GM18505 (cell line): Measurements from ENCODE around the gene CRYBG3.

ENCODE experiments used
- ATAC-seq: cut with Tn5 transposase; IDR thresholded peaks from one replicate; pipeline ENCODE4 v1.9.1; 2021; ENCODE audit not compliant: unreplicated experiment
- POLR2A ChIP-seq: IDR thresholded peaks from 4 replicates; pipeline ENCODE4 v1.6.1; 2011; ENCODE audit warnings: borderline replicate concordance; ENCODE audit not compliant: insufficient read depth, insufficient read length; ENCODE audit errors: extremely low read depth

CRYBG3 gene

DNA sequence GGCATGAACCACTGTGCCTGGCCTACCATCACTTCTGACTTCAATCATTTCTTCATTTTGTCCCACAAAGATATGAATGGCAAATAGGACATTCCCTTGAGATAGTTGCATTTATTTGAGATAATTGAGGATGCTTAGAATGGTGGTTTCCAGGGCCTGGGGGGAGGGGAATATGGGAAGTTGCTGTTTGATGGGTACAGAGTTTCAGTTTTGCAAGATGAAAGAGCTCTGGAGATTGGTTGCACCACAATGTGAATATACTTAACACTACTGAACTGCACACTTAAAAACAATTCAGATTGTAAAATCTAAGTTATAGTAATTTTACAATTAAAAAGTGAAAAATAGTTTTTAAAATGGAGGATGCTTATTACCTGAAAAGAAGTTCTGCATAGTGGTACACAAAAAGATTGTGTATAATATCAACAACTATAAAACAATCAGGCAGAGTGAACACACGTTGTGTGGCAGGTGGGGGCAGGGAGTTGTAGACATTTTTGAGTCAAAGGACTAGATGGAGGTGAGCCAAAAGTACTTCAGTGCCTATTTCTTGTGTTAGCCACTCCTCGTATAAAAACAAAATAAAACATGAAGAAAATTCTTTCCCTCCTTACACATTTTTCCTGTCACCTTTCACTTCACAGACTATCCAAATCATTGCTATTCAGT lies 168.9 kb downstream of the CRYBG3 start:
- TF ChIP-seq POLR2A = no peak
- no peak for ATAC-seq

DNA sequence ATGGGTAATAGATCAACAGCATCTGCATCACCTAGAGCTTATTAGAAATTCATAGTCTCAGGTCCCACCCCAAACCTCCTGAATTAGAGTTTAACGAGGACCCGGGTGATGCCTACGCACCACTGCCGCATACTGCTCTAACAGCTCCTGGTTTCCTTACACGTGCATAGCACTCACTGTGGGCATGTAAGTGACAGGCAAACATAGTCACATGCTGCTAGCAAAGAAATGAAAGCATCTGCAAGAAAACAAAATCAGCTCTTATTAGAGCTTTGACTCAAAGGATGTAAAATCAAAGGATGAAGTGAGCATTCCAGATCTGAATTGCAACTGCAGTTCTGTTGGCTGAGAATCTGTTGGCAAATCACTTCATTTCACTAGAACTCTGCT lies 169.5 kb downstream of the CRYBG3 start:
- TF ChIP-seq POLR2A = no peak

DNA sequence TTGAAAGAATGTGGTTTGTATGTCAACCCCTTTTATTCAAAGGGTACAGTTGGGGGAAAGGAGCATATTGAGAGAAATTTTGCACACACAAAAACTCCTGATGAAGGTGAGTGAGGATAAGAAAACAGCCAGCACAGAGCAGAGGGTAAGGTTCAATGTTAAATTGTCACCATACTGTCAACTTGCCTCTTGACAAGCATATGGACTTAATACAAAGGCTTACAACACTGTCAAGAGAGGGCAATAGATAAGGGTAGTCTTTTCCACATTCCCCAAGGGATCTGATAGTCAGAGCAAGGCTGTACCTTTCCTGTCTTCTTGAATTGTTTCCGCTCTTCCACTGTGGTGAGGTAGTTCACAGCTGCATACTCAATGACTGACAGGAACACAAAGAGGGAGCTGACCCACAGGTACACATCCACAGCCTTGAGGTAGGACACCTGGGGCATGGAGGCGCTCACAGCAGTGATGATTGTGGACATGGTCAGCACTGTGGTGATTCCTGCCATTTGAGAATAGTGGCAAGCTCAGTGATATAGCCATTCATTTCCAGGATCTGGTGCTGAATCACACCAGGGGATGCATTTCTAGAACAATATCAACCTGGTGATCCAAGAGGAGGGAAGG lies 170.8 kb downstream of the CRYBG3 start:
- no peak for ATAC-seq
- no peak for TF ChIP-seq POLR2A

More for the DNA sequence above, 169.5 kb downstream of the CRYBG3 start:
- no peak for ATAC-seq

DNA sequence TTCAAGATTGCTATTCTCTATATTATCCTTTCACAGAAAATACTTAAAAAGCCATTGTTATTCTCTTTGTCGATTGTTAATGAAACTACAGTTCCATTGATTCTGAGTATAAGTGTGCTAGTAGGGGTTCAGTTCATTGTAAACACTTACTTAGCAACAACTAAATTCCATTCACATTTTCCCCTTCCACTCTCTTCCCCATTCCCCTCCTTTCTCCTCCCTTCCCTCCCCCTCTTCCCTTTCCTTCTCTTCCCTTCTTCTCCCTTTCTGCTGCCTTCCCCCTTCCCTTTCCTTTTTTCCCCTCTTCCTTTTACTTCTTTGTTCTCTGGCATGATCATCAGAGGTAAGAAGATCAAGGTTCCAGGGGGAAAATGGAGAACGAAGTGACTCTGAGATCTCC lies 171.7 kb downstream of the CRYBG3 start:
- TF ChIP-seq POLR2A = no peak
- no peak for ATAC-seq

DNA sequence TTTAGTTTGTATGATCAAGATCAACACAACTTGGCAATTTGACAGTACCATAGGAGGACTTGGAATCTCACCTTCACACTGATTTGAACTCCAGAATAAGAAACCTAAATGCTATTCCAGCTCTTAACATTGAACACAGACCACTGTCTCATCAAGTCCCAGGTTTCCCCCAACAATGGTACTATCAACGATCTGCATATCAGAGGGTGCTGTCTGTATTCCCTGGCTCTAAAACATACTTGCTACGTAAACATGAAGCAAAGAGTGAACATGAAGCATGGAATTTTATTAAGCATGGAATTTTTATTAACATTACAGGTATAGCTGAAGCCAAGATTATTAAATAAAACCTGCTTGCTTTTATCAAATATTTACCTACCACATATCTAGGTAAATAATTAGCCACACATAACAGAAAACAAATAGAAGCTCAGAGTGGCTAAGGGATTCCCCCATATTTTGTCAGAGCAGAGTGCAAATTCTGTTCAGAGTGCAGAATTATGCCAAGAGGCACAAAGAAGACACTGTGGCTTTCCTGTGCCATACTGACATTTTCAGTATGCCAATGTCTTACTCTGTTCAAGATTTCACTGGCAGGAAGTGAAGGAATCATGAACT lies 172.6 kb downstream of the CRYBG3 start:
- ATAC-seq = no peak
- TF ChIP-seq POLR2A = no peak
